ENCODE data around the gene PHF12. TPM values are rescaled to one million over a fixed set of nuclear protein-coding genes. Genes with fewer than 3 reads are reported as not detected.

The PHF12 gene
- total and polyA plus RNA-seq, 2 of the 8 experiments (the other 6 are each of a cell fraction or from before 2014, with no cell fraction given) = 38.8 to 65.7 TPM

DNA sequence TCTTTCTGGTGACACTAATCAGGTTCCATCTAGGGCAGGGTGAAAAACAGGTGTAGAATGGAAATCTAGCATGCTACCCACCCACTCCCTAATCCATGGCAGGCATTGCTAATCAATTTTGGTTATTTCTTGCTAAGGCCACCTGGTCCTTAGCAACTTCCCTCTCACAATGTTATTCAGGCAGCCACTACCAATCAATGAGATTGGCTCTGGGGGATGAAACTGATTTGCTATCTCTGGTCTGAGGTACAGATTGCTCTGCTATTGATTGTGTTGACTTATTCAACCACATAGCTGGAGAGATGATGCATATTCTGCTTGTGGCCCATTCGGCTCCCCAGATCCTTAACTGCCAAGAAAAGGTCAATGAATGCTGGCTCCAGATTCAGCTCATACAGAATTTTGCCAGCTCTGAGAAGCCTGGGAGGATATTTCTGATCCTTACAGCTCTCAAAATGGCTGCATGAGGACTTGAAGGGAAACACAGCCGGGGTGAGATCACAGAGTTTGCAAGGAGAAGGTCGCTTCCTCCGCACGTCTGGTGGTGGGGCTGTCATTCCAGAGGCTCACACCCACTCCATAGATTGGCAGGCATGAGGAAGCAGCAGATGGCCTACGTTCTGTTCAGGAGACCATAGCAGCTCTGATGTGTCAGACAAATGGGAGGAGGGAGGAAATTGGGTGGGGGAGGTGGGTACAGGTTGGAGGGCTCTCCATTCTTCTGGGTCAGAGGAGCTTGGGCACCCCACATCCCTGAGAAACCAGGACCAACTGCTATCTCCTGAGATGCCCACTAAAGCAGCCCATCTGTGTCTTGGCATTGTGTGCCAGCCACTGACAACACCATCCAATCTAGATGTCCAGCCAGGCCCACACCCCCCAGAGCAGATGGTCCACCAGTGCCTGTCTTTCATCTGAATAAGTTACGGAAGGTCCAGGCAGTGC, 32.2 kb upstream of the PHF12 start (continued):
- TF ChIP-seq, protein P1, sequence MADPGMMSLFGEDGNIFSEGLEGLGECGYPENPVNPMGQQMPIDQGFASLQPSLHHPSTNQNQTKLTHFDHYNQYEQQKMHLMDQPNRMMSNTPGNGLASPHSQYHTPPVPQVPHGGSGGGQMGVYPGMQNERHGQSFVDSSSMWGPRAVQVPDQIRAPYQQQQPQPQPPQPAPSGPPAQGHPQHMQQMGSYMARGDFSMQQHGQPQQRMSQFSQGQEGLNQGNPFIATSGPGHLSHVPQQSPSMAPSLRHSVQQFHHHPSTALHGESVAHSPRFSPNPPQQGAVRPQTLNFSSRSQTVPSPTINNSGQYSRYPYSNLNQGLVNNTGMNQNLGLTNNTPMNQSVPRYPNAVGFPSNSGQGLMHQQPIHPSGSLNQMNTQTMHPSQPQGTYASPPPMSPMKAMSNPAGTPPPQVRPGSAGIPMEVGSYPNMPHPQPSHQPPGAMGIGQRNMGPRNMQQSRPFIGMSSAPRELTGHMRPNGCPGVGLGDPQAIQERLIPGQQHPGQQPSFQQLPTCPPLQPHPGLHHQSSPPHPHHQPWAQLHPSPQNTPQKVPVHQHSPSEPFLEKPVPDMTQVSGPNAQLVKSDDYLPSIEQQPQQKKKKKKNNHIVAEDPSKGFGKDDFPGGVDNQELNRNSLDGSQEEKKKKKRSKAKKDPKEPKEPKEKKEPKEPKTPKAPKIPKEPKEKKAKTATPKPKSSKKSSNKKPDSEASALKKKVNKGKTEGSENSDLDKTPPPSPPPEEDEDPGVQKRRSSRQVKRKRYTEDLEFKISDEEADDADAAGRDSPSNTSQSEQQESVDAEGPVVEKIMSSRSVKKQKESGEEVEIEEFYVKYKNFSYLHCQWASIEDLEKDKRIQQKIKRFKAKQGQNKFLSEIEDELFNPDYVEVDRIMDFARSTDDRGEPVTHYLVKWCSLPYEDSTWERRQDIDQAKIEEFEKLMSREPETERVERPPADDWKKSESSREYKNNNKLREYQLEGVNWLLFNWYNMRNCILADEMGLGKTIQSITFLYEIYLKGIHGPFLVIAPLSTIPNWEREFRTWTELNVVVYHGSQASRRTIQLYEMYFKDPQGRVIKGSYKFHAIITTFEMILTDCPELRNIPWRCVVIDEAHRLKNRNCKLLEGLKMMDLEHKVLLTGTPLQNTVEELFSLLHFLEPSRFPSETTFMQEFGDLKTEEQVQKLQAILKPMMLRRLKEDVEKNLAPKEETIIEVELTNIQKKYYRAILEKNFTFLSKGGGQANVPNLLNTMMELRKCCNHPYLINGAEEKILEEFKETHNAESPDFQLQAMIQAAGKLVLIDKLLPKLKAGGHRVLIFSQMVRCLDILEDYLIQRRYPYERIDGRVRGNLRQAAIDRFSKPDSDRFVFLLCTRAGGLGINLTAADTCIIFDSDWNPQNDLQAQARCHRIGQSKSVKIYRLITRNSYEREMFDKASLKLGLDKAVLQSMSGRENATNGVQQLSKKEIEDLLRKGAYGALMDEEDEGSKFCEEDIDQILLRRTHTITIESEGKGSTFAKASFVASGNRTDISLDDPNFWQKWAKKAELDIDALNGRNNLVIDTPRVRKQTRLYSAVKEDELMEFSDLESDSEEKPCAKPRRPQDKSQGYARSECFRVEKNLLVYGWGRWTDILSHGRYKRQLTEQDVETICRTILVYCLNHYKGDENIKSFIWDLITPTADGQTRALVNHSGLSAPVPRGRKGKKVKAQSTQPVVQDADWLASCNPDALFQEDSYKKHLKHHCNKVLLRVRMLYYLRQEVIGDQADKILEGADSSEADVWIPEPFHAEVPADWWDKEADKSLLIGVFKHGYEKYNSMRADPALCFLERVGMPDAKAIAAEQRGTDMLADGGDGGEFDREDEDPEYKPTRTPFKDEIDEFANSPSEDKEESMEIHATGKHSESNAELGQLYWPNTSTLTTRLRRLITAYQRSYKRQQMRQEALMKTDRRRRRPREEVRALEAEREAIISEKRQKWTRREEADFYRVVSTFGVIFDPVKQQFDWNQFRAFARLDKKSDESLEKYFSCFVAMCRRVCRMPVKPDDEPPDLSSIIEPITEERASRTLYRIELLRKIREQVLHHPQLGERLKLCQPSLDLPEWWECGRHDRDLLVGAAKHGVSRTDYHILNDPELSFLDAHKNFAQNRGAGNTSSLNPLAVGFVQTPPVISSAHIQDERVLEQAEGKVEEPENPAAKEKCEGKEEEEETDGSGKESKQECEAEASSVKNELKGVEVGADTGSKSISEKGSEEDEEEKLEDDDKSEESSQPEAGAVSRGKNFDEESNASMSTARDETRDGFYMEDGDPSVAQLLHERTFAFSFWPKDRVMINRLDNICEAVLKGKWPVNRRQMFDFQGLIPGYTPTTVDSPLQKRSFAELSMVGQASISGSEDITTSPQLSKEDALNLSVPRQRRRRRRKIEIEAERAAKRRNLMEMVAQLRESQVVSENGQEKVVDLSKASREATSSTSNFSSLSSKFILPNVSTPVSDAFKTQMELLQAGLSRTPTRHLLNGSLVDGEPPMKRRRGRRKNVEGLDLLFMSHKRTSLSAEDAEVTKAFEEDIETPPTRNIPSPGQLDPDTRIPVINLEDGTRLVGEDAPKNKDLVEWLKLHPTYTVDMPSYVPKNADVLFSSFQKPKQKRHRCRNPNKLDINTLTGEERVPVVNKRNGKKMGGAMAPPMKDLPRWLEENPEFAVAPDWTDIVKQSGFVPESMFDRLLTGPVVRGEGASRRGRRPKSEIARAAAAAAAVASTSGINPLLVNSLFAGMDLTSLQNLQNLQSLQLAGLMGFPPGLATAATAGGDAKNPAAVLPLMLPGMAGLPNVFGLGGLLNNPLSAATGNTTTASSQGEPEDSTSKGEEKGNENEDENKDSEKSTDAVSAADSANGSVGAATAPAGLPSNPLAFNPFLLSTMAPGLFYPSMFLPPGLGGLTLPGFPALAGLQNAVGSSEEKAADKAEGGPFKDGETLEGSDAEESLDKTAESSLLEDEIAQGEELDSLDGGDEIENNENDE (IDR thresholded peaks at IDR 0.05; ENCODE audit: insufficient replicate concordance, low read length) = no peak
- TF ChIP-seq SAP30 (IDR thresholded peaks at IDR 0.05; ENCODE audit: insufficient read depth, insufficient replicate concordance, low read length) = no peak
- TF ChIP-seq RNF2 (IDR thresholded peaks at IDR 0.05; ENCODE audit: borderline replicate concordance, low read depth, low read length, missing control alignments, poor library complexity, severe bottlenecking) = no peak
- TF ChIP-seq BCL11A (IDR thresholded peaks at IDR 0.05; ENCODE audit: low read depth in 2 of 2, low read length in 2 of 2) = no peak
- no peak for TF ChIP-seq POLR2A (IDR thresholded peaks at IDR 0.05; ENCODE audit: control extremely low read depth in 1 of 2, low read depth in 2 of 2, low read length in 2 of 2)
- TF ChIP-seq GABPA (IDR thresholded peaks at IDR 0.05; ENCODE audit: borderline replicate concordance, insufficient read depth, low read length) = no peak
- TF ChIP-seq BRCA1 (IDR thresholded peaks at IDR 0.05; ENCODE audit: low read depth, low read length) = no peak
- TF ChIP-seq TAF1 (IDR thresholded peaks at IDR 0.05; ENCODE audit: low read depth, low read length) = no peak
